Breast epithelium (tissue), 4 donors: Measurements from ENCODE around the gene MYBPHL. TPM values are rescaled to one million over a fixed set of nuclear protein-coding genes. Genes with fewer than 3 reads are reported as not detected.

Source experiments
- DNase-seq, 2 donors: peaks; one replicate each; pipeline ENCODE4 v3.0.0-alpha.2; 2019; ENCODE audit warnings: low spot score in 2 of 2
- H3K27ac ChIP-seq, 2 donors: fragments of 200-600 bp; sonication (generic) in 1 of 2; one replicate each; pipeline ENCODE4 v1.5.1; 2016 to 2019; ENCODE audit warnings: mild to moderate bottlenecking in 1 of 2
- H3K27me3 ChIP-seq, 2 donors: fragments of 200-600 bp; sonication (generic) in 1 of 2; one replicate each; pipeline versions ENCODE4 v1.5.1 to v1.6.0; 2017 to 2019; ENCODE audit warnings: control low read depth in 1 of 2, mild to moderate bottlenecking in 1 of 2
- H3K36me3 ChIP-seq: fragments of 200-600 bp; one replicate; pipeline ENCODE4 v1.5.1; 2019
- H3K4me1 ChIP-seq, 2 donors: fragments of 200-600 bp; sonication (generic); one replicate each; pipeline ENCODE4 v1.5.1; 2016 to 2019; ENCODE audit warnings: control low read depth in 1 of 2
- H3K4me3 ChIP-seq, 3 donors: fragments of 200-600 bp; sonication (generic); 1 replicate in 2 of 3; 2 replicates in 1 of 3; pipeline ENCODE4 v1.5.1; 2016 to 2019; ENCODE audit warnings: mild to moderate bottlenecking in 3 of 3, moderate library complexity in 2 of 3
- H3K9me3 ChIP-seq, 2 donors: fragments of 200-600 bp; sonication (generic) in 1 of 2; one replicate each; pipeline ENCODE4 v1.5.1; 2016 to 2019; ENCODE audit warnings: control low read depth in 1 of 2
- CTCF ChIP-seq, 3 donors: fragments of 450-650 bp; IDR thresholded peaks; one replicate each; pipeline ENCODE4 v1.5.1; 2016 to 2017; ENCODE audit warnings: antibody characterized with exemption in 3 of 3, mild to moderate bottlenecking in 3 of 3, moderate library complexity in 3 of 3
- POLR2A ChIP-seq: fragments of 450-650 bp; IDR thresholded peaks from one replicate; pipeline ENCODE4 v1.6.1; 2016; ENCODE audit warnings: antibody characterized with exemption, mild to moderate bottlenecking, moderate library complexity
- POLR2AphosphoS5 ChIP-seq, 3 donors: sonication (generic); formaldehyde crosslinking; IDR thresholded peaks; one replicate each; pipeline ENCODE4 v1.6.1; 2017; ENCODE audit warnings: antibody characterized with exemption in 3 of 3
- intact Hi-C: fragments of 100-400 bp; cut with DNase I; formaldehyde crosslinking; loops from one replicate; pipeline ENCODE4 v1.15.1; 2023; ENCODE audit warnings: low total_unique reads
- total RNA-seq, 3 donors: library from RNA; depleted of rRNA; stranded (reverse); fragments of >200 nt; gene quantifications; one replicate each; pipeline ENCODE4 v1.1.0, GENCODE V29; 2016

MYBPHL gene
- total RNA-seq, 3 donors from 2014 or later = not detected

DNA sequence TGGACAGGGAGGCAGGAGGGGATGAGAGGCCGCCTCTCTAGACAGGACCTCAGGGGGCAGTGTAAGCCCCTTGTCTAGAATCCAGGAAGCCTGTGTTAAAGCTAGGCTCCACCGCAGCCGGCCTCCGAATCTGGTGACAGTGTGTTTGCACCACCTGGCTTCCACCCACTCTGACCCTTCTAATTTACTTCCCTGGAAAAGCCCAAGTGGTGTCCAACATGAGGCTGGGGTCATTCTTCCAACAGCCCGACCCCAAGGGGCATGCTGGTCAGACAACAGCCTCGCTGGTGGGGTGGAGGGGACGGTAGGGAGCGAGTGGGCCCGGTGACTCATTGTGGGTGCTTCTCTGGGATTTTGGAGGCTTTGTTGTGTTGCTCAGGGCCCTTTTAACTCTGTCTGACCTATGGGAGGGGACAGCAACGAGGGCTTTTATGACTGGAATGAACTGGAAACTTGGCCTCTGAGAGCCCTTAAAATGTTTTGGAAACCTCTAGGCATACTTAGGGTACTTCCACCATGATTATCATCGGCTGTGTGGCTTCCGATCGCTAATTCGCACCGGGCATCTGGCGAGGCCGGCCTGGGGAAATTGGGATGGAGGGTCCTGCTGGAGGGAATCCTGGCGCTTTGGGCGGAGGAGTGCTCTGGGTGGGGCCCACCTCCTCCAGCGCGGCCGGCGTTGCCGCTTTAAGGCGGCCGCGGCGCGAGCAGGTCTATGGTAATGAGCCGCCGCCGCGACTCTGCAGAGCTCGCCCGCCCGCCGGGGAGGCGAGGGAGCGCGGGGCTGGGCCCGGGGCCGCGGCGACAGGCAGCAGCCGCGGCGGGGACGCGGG lies 57.8 kb downstream of the MYBPHL start, which contains the start of gene CELSR2:
Gene CELSR2, plus strand, starts transcription at position 743 of the 833 bp plus-strand sequence. CDS start 541 bp downstream, outside the sequence.
- Histone ChIP-seq H3K27ac (peak within 1 kb of the TSS; percentile 40 to 76), H3K4me1 (peaks cover under 1 to 5% of the 10 kb centered on the region in 2 donors), H3K27me3 (no peaks in the 10 kb centered on the region), H3K4me3 (peak within 1 kb of the TSS; percentile 45 to 94 (median 74)), H3K9me3 (no peaks in the 10 kb centered on the region), H3K36me3 (no peaks in the 10 kb centered on the region)
- intact Hi-C loops = no loop called here
- no peak for TF ChIP-seq CTCF (IDR thresholded peaks at IDR 0.05)
- TF ChIP-seq POLR2AphosphoS5 (IDR thresholded peaks at IDR 0.05) = no peak
- no peak for DNase-seq

DNA sequence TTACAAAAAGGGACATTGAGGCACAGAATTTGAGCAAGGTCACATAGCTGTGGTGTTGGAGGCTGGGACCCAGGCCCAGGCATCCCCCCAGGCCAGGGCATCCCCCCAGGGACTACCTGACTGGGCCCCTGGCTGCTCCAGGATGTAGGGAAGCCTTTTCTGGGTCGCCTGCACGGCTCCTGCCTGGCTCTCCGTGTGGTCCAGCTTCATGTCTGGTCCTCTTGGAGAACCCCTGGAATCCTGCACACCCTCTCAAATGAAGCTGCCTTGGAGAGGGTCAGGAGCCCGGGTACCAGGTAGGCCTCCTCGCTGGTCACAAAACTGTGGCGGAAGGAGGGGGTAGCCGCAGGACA lies 58.4 kb downstream of the MYBPHL start:
- Histone ChIP-seq H3K27me3 (no peaks in the 10 kb centered on the region), H3K36me3 (no peaks in the 10 kb centered on the region), H3K9me3 (no peaks in the 10 kb centered on the region), H3K4me1 (no peaks in the 10 kb centered on the region), H3K27ac (peak overlapping the region in 1 of 2 donors; percentile 76), H3K4me3 (no peak overlapping the region)
- intact Hi-C loops = no loop called here
- TF ChIP-seq CTCF (IDR thresholded peaks at IDR 0.05) = no peak
- TF ChIP-seq POLR2AphosphoS5 (IDR thresholded peaks at IDR 0.05) = no peak
- no peak for TF ChIP-seq POLR2A
- no peak for DNase-seq

DNA sequence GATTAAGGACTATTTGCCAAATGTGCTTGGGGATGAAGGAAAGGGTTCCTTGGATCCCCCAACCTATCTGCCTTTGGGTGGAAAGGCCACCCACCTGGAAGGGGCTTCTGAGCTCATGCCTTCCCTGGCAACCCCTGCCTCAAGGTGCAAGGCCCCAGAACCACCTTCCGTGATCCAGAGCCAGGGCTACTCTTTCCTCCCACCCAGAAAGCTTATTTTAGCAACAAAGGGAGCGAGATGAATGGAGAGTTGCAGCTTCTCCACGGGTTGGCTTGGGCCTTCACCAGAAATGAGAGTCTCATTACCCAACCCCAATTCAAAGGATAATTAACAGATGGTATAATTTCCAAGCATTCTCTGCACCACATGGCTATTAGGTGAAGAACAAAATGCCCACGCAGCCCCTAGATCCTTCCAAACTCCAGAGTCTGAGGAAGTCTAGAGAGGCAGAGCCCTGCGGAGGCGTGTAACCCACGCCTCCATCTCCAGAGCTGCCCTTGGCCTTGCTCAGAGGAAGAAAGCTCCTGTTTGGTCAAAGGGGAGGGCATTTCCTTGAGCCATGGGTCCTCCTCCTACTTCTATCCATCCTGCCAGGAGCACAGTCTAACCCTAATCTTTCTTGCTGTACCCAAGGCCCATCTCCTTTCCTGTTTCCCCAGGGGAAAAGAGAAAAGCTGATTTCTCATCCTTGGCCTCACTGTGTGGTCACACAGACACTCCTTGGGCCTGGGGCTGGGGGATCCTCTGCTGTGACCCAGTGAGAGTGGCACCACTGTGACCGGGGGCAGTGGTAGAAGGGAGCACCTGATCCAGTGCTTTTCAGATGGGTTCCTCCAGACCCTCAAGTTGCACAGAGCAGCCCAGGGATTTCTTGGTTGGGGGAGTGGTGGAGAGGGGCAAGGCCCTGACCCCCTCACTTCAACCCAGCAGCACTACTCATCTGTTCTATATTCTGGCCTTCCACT lies 59.1 kb downstream of the MYBPHL start:
- H3K4me1 ChIP-seq = no peaks in the 10 kb centered on the region
- no peaks in the 10 kb centered on the region for H3K36me3 ChIP-seq
- intact Hi-C loops = no loop called here
- peak overlapping the region in 1 of 2 donors; percentile 12 for H3K27ac ChIP-seq
- no peak for TF ChIP-seq POLR2AphosphoS5 (IDR thresholded peaks at IDR 0.05)
- no peak for TF ChIP-seq CTCF (IDR thresholded peaks at IDR 0.05)
- no peak for TF ChIP-seq POLR2A
- no peaks in the 10 kb centered on the region for H3K9me3 ChIP-seq
- no peaks in the 10 kb centered on the region for H3K27me3 ChIP-seq
- no peak for DNase-seq
- no peak overlapping the region for H3K4me3 ChIP-seq

GRCh38 chr1:109246141-109246551 lies 60.7 kb downstream of the MYBPHL start:
- no peak for DNase-seq
- intact Hi-C loops = no loop called here
- Histone ChIP-seq H3K4me1 (no peaks in the 10 kb centered on the region), H3K9me3 (no peaks in the 10 kb centered on the region), H3K4me3 (no peak overlapping the region), H3K27me3 (no peaks in the 10 kb centered on the region), H3K36me3 (no peaks in the 10 kb centered on the region), H3K27ac (peak overlapping the region in 1 of 2 donors; percentile 55)
- TF ChIP-seq CTCF (IDR thresholded peaks at IDR 0.05) (no peak), POLR2AphosphoS5 (IDR thresholded peaks at IDR 0.05) (no peak), POLR2A (no peak)
